Ammon's horn (tissue), 1 donor: ENCODE data around the gene SEH1L.
"Not testable (repeated sequence)": the region's sequence is repeated elsewhere in the genome, so short reads cannot be mapped to it uniquely, and the experiment has no call there.

ENCODE experiments used
- DNase-seq: peaks from one replicate; pipeline ENCODE4 v3.0.0-alpha.2; 2016; ENCODE audit warnings: low spot score

Gene SEH1L

DNA sequence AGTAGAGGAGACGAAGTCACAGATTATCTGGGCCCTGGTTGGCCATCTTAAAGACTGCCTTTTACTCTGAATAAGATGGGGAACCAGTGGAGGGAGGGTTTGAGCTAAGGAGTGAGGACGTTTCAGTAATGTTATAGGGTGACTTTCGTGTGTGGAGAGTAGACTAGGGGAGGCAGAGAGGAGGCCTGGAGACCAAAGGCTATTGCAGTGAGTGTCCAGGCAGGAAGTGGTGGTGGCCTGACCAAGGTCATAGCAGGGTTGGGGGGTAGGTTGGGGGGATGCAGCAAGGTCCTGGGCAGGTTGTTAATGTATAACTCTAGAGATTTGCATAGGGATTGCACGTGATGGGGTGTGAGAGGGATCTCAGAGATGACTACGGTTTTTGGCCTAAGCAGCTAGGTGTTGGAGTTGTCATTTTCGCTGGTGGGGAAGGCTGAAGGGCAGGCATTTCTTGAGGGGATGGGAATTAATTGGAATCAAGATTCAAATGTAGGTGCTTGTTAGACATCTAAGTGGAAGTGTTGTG, 48.2 kb downstream of the SEH1L start:
- no peak for DNase-seq

DNA sequence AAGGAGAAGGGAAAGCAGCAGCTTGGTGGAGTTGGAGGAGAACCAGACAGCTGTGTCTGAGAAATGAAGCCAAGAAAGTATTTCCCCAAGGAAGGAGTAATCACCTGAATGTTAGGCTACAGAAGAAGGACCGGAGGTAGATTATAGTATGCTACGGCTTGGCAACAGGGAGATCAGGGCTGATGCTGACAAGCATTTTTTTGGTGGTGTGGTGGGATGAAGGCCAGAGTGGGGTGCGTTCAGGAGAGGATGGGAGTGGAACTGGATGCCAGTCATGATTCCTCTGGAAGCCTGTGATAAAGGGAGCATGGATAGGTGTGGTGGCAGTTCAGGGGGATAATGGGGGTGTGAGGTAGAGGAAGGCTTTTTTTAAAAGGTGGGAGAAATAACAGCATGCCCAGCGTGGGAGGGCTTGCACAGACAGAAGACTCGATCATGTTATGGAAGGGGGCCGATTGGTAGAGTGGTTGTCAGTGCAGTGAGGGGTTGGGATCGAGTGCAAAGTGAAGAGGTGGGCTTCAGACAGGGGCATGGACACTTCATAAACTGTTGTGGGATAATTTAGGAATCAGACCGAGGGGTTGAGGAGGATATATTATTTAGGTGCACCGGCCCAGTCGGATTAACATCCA, 49.0 kb downstream of the SEH1L start:
- DNase-seq, result no peak

DNA sequence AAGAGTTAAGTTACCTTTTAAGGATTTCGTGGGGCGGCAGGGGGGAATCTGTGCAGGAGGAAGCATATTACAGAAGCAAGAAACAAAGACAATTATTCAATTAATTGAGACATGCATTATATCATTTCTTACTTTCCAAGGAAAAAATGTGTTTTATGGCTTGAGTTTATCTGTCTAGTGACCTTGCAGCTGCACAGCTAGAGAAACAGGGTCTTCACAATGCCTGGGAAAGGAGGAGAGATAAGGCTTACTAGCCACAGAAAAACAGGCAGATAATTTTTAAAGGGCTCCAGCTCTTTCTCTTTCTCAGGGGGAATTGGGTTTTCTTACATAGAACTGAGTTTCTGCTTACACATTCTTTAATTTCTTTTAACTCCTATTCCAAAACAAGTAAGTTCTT, 49.5 kb downstream of the SEH1L start:
- not testable (repeated sequence) for DNase-seq

DNA sequence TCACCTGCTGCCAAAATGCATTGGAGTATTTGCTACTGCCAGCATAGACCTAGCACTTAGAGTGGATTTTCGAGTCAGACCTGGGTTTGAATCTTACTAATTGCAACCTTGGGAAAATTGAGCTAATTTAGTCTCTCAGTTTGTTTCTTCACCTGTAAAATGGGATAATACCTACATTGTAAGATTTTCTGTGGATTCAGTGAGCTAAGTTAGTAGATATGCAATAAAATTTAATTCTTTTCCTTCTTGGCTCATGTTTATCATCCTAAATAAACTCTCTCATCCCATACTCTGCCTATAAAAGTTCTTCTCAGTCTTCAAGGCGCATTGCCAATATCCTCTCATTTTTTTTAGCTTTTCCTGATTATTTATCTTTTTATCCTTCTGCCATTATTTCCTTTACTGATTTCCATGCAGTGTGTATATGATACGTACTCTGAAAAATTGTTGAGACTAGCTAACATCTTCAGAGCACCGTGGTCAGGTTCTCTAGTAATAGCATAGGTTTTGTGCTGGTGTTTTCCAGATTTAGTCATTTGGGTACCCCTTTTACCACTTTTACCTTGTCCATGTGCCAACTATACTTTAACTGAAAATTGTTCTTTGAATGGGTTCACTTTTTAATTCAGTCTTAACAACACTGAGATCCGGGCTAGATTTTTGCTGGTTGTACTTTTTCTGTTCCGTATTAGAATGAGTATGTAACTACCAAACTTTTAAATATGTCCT, 50.7 kb downstream of the SEH1L start:
- no peak for DNase-seq

DNA sequence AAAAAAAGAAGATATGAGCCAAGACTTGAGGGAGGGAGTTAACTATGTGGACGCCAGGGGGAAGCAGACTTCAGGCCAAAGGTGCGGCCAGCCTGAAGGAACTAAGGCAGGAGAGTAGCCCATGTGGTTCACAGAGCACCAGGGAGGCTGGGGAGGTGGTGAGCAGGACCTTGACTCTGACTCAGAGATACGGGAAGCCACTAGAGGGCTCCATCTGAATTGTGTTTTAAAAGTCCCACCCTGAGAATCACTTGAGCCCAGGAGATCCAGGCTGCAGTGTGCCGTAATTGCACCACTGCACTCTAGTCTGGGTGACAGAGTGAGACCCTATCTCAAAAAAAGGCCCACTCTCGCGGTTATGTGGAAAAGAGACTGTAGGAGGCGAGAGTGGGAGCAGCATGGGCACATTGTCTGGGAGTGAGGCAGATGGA, 55.7 kb downstream of the SEH1L start:
- no peak for DNase-seq

DNA sequence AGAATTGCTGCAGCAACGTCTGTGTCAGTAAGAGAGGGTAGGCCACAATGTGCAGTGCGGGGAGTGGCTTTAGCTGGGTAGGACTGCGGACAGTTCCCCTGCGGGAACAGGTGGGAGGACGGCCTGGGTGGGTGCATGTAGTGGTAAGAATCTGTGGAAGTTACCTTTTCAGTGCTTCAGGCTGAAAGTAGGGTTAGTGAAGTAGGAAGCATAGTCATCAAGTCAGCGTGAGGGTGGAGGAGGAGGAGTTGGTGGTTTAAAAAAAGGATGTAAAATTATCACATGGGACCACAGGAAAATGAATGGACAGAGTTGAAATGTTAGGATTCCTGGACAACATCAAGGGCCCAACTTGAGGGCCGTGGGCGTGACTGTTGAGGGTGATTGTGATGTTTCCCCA, 56.6 kb downstream of the SEH1L start:
- no peak for DNase-seq

DNA sequence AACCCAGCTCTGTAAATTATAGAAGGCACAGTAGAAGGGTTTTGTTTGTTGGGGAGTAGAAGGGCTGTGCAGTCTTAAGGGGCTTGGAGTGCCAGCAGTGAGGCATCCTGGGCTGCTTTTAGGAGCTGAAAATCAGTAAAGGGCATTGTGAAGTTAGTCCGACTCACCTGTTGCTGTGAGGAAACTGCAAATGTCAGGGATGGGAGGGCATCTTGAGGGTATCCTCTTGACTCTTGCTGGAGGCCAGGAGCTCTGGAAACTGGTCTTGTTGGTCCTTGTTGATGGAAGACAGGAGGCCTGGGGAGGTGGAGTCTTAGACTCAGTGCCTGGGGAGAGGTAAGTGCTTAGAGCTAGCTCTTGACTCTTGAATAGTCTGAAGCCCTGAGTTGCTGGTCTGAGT, 57.5 kb downstream of the SEH1L start:
- no peak for DNase-seq

DNA sequence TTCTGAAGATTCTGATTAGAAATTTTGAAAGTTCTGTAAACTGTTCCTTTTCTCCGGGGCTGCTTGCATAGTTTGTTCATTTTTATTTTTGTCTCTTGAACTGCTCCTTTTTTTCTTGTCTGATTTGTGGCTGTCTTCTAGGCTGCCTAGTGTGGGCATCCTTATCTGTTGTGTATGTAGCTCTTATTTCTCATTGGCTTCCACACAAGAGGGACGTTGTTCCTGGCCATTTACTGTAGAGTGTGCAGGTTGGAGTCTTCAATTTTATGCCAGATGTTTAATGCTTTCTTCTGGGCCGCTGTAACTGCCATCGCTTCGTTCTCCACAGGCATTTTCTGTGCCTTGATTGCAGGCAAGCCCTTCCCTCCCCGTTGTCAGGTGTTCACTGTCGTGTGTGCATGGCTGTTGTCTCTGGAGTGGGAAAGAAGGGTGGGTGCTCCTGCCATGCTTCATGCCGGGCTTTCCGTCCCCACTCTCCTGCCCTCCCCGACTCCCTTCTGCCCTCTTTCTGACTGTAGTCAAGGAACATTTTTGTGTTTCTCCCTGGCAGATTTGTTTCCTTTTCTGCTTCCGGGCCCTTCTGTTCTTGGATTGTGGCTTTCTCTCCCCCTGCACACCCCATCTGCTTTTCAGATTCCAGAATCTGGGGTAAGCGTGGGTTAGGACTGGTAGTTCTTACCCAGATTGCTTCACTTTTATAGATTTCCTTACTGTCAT, 58.9 kb downstream of the SEH1L start:
- DNase-seq, result peak; percentile 40

DNA sequence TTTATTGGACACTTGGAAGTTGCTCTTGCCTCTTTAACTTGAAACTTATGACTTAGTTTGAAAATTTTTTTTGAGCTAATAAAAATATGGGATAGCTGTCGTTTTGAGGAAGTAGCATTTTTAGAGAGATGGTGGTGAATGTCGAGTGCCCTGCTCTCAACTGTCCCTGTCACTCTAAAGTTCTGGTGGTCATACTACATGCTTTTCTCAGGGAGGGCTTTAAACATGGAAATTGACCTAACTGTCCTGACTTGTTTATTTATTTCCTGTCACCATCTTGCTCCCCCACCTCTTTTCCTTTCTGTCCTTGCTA, 59.4 kb downstream of the SEH1L start:
- no peak for DNase-seq

DNA sequence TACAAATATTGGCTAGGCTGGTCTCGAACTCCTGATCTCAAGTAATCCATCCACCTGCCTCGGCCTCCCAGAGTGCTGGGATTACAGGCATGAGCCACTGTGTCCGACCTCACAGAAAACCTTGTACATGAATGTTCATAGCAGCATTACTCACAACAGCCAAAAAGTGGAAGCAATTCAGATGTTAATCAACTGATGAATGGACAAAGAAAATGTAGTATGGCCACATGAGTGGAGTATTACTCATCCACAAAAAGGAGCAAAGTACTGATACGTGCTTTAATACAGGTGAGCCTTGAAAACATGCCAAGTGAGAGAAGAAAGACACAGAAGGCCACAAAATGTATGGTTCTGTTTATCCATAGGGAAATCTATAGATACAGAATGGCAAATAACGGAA, 63.9 kb downstream of the SEH1L start:
- DNase-seq, result no peak

DNA sequence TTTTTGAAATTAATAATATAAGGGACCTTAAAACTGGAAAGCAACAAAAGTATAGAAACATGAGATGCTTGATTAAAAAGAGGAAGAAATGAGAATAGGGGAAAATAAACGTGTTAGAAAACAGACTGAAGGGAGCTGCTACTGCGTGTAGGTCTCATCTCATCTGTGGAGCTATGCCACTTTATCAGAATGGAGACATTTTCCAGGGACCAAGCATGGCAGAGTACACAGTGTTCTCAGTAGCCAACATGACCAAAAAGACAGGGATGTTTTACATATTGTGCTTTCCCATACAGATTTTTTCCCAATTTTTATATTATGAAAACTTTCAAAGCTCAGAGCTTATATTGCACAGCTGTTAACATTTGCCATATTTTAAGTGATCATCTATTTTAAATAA, 66.4 kb downstream of the SEH1L start:
- DNase-seq, result no peak

DNA sequence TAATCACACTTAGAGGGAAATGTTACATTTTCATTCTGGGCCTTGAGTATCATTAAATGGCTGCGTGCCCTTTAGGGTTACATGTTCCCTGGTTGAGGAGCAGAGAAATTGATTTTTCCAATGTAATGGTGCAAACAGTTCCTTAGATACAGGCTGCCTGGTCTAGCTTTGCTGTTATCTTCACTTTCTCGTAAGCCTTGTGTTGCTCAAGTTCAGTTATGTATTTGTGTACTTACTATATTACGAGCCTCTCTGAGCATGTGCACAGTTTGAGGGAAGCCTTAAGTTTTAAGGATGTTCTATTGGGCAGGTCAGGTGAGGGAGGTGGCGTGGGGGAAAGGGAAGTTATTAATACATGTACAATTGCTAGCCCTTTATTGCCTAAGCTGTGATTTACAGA, 67.0 kb downstream of the SEH1L start:
- no peak for DNase-seq

DNA sequence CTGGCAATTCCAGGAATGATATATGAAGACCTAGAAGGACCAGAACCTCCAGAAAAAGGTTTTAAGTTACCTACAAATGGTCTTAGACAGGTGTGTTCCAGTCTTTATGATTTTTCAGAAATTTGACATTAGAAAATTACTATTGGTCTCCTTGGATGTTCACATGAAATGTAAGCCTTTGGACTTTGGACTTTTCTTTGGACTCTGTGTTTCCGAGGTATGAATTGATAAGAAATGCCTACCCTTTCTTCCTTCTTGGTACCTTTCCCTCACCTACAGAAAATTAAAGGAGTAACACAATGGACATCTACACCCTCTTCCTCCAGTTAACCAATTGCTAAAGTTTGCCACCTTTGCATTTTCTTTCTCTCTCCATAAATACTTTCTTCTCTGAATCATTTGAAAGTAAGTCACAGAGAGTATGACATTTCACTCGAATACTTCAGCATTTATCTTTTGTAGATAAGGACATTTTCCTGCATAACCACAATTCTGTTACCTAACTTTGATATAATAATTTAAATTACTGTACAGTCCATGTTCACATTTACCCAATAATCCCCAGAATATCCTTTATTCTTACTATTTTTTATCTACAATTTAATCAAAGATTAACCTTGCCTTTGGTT, 69.5 kb downstream of the SEH1L start:
- no peak for DNase-seq

DNA sequence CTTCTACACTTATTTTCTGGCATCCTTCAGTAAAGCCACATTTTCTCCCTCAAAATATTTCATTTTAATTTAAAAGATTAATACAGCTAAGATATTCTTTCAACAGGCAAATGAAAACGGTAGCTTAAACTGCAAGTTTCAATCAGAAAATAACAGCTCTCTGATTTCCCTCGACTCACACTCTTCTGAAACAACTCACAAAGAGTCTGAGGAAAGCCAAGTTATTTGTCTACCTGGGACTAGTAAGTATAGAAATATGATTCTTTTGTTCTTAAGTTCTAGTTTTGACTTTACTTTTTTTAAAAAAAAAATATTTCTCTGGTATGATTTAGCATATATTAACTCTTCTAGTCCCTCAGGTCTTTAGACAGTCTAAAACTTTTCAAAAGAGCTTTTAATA, 70.6 kb downstream of the SEH1L start:
- no peak for DNase-seq

DNA sequence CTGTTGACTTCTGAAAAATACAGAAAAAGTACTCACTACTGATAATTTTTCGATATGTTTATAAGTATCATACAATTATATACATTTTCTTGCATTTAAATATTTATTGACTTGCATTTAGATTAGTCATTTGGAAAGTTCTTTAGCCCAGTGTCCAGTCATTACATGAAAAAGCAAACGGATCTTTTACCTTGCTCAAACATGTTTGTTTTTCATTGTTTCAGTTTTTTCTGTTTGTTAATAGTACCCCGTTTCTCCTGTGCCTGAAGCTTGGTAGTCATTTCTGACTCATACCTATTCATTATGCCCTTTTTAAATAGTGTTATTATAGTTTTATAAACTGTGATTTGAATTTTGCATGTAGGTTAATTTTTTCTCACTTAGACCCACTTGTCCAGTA, 71.5 kb downstream of the SEH1L start:
- no peak for DNase-seq

DNA sequence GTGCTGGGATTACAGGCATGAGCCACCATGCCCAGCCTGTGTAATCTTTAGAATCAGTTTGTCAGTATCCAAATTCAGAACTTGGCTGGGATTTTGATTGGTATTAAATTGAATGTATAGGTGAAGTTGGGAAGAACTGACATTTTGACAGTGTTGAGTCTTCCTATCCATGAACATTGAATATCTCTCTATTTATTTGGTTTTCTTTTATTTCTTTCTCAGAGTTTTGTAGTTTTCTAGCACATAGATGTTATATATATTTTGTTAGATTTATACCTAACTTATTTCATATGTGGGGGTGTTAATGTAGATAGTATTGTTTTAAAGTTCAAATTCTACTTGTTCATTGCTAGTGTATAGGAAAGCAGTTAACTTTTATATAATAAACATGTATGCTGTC, 74.8 kb downstream of the SEH1L start:
- DNase-seq, result no peak

DNA sequence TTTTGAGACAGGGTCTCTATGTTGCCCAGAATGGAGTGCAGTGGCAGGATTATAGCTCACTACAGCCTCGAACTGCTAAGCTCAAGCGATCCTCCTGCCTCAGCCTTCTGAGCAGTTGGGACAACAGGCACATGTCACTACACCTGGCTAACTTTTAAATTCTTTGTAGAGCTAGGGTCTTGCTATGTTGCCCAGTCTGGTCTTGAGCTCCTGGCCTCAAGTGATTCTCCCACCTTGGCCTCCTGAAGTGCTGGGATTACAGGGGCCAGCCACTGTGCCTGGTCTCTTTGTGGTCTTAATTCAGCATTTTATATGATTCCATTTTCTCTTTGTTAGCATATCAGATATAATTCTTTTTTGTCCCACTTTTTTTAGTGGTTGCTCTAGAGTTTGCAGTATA, 77.4 kb downstream of the SEH1L start:
- no peak for DNase-seq

DNA sequence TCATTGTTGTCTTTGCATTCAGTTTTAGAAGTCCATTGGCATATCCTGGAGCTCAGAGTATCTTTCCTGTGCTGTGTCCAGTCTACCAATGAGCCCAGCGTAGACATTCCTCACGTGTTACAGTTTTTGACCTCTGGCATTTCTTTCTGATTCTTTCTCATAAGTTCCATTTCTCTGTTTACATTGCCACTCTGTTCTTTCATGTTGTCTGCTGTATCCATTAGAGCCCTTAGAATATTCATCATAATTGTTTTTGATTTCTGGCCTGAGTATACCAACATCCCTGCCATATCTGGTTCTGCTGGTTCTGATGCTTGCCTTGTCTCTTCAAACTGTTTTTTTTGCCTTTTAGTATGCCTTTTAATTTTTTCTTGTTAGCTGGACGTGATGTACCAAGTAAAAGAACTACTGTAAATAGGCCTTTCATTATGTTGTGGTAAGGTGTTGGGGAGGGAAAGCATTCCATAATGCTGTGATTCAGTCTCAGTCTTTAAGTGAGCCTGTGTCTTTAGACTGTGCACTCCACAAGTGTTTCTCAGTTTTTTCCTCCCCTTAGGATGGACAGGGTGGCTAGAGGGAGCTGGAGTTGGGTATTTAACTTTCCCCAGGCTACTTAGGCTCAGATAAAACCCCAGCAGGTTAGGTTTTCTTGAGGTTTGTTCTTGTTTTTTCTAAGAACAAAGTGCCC, 78.9 kb downstream of the SEH1L start:
- DNase-seq, result no peak

DNA sequence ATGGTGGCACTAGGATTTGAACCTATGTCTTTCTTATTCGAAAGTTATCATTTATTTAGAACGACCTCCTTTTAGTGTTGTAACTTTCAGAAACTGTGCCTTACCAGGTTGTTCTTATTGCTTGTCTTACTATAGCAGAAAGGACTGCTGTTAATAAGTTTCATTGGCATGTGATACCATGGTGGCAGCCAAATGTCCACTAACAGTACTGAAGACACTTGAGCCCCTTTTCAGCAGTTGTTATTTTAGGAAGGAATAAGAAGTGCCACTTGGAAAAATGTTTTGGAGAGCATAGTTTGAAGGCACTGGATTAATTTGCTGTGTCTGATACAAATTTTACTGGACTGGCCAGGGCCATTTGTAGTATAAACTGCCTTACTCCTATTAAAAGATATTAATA, 81.1 kb downstream of the SEH1L start:
- no peak for DNase-seq

DNA sequence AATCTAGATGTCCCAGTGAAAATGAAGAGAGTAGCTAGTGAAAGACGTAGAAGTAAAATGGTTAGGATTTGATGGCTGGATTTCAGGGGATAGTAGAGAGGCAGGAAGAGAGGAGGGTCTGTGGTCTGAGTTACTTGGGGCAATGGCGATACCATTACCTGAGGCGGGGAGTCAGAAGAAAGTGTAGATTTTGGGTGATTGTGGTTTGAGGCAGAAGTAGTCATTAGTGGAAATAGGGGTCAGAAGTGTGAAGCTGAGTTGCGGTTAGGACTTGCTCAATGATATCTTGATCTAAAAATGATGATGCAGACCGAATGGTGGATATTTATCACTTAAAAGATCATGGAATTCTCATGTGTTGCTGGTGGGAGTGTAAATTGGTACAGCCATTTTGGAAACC, 84.4 kb downstream of the SEH1L start:
- no peak for DNase-seq

DNA sequence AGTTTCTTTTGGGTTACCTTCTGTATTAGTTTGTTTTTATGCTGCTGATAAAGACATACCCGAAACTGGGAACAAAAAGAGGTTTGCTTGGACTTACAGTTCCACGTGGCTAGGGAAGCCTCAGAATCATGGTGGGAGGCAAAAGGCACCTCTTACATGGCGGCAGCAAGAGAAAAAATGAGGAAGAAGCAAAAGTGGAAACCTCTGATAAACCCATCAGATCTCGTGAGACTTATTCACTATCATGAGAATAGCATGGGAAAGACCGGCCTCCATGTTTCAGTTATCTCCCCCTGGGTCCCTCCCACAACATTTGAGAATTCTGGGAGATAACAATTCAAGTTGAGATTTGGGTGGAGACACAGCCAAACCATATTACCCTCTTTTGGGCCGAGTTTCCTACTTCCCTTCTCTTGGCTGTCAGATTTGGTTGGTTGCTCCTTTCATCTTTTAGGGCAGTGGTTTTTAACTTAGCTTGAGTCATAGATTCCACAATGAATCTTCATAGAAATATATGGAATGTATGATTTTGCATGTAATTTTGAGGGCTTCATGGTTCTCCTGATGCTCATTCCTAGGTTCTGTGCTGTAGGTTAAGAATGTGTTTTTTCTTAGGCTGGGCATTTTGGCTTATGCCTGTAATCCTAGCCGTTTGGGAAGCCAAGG, 87.6 kb downstream of the SEH1L start:
- DNase-seq, result no peak
